Lower leg skin (tissue), 3 donors: ENCODE data around the gene DMXL1.

Experiments
- POLR2A ChIP-seq, 2 donors: fragments of 450-650 bp; IDR thresholded peaks; one replicate each; pipeline ENCODE4 v1.6.1; 2016 to 2017; ENCODE audit warnings: antibody characterized with exemption in 2 of 2, mild to moderate bottlenecking in 1 of 2, moderate library complexity in 1 of 2
- TF ChIP-seq, protein P1 (sequence below), 3 donors: fragments of 450-650 bp; IDR thresholded peaks; one replicate each; pipeline ENCODE4 v1.5.1; 2016; ENCODE audit warnings: antibody characterized with exemption in 3 of 3, mild to moderate bottlenecking in 3 of 3, moderate library complexity in 2 of 3

GRCh38 chr5:119178435-119178834 is 107.5 kb downstream of the DMXL1 start:
- TF ChIP-seq, protein P1, sequence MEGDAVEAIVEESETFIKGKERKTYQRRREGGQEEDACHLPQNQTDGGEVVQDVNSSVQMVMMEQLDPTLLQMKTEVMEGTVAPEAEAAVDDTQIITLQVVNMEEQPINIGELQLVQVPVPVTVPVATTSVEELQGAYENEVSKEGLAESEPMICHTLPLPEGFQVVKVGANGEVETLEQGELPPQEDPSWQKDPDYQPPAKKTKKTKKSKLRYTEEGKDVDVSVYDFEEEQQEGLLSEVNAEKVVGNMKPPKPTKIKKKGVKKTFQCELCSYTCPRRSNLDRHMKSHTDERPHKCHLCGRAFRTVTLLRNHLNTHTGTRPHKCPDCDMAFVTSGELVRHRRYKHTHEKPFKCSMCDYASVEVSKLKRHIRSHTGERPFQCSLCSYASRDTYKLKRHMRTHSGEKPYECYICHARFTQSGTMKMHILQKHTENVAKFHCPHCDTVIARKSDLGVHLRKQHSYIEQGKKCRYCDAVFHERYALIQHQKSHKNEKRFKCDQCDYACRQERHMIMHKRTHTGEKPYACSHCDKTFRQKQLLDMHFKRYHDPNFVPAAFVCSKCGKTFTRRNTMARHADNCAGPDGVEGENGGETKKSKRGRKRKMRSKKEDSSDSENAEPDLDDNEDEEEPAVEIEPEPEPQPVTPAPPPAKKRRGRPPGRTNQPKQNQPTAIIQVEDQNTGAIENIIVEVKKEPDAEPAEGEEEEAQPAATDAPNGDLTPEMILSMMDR (IDR thresholded peaks at IDR 0.05) = no peak
- TF ChIP-seq POLR2A (IDR thresholded peaks at IDR 0.05) = no peak
